Pons (tissue), 1 donor: ENCODE measurements around the gene SIL1.
"Not testable (repeated sequence)": the region's sequence is repeated elsewhere in the genome, so short reads cannot be mapped to it uniquely, and the experiment has no call there.

ENCODE experiments used
- DNase-seq: peaks from one replicate; pipeline ENCODE4 v3.0.0-alpha.2; 2016; ENCODE audit warnings: low spot score

SIL1 gene

GRCh38 chr5:139197710-139198669, at the start of gene SIL1:
Gene SIL1 (minus strand): TSS chr5:139198368. CDS start chr5:139127843, 70,525 bp downstream.
- DNase-seq, result peak; percentile 93

GRCh38 chr5:139246394-139246793, 48.2 kb upstream of the SIL1 start:
- DNase-seq, result no peak

DNA sequence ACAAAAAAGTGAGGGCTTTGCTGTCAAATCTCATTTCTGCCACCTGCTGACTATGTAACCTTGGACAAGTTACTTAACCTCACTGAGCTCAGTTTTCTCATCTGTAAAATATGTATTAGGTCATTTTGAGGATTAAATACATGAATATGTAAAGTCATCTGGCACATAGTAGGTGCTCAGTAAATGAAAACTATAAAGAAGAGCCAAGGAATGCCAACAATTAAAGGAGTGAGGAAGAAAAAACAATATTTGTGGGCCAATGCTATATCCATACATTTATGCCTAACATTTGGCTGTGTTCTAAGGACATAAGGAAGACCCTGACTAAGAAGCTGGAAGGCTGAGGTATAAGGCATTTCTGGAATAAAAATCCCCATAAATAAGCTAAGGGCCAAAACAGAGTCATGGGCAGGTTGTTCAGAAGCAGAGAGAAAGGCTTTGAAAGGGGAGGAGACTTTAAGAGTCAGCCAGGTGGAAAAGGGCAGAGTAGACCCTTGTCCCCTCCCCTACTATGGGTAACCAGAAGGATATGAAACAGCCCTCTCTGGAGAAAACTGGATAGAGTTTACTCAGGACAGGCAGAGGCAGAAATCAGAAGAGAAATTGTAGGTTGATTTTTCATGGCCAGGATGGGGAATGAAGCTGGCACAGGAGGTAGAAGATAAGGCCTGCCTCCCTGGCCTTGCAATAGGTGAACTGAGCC, 47.6 kb upstream of the SIL1 start:
- no peak for DNase-seq

- no peak for DNase-seq
Measured at GRCh38 chr5:139243425-139243970, 45.3 kb upstream of the SIL1 start.

DNA sequence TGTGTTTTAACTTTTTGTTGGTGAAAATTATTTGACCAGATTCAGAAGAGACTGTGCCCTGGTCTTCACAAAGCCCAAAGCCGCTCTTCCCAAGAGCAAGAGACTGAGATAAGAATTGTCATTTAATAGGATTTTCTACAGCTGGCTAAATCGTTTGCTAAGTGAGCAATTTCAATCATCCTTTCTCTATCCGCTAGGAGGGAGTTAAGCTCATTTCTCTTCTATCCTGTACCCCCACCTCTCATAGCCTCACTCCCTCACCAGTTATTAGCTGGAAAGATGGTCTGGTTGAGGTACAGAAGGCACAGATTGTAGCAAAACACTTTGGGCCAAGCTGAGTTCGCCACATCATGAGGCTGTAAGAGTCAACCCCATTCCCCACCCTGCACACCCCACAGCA, 43.0 kb upstream of the SIL1 start:
- DNase-seq, result no peak

DNA sequence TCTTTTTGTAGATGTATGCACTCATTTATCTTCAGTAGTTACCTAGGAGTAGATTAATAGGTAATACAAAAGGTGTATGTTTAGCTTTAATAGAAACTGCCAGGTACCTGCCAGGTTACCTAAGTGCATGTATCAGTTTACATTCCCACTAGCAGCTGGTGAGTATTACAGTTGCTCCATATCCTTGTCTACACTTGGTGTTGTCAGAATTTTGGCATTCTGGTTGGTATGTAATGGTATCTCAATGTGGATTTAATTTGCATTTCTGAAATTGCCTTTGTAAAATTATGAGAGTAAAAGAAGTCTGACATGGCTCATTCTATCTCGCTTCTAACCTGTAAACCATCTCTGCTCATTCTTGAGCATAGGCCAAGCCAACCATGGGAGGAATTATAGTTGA, 38.3 kb upstream of the SIL1 start:
- DNase-seq, result no peak

DNA sequence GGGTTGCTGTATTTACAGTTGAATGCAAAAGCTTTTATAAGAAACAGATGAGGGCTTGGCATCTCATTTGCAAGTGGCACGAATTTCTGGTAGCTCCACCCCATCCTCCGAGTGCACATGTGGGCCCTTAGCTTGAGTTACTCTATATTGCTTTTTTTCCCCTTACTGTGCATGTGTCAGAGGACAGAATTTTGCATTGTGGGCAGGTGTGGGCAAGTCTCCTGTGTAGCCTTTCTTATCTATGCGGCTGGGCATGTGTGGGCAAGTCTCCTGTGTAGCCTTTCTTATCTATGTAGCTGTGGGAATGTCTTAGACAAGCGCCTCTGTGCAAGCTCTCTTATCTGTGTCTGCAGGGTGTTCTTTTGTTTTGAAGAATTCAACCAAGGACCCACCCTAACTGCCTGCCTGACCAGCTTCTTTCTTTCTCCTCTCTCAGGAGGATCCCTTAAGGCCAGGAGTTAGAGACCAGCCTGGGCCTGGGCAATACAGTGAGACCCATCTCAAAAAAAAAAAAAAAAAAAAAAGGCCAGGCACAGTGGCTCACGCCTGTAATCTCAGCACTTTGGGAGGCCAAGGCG, 34.1 kb upstream of the SIL1 start:
- no peak for DNase-seq

DNA sequence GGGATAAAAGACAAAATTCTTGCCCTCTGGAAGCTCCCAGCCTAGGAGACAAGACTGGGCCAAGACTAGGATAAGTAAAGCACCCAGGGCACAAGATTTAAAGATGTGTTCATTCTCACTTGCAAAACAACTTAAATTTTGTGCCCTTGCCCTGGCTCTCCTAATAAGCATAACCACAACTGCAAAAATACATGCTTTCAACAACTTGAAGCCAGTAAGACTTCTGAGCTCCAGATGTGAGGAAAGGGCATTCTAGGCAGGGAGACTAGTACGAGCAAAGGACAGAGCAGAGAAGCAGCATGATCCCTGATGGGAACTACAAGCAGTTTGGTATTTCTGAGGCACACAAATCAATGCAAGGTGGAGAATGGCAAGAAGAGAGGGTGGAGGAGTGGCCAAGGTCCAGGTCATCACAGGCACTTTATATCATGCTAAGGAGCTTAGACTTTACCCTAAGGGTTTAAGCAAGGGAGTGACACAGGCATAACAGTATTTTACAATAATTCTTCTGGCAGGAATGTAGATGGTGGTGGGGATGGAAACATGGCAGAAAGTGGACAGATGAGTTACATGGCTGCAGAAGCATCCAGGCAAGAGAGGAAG, 30.1 kb upstream of the SIL1 start:
- DNase-seq, result no peak

DNA sequence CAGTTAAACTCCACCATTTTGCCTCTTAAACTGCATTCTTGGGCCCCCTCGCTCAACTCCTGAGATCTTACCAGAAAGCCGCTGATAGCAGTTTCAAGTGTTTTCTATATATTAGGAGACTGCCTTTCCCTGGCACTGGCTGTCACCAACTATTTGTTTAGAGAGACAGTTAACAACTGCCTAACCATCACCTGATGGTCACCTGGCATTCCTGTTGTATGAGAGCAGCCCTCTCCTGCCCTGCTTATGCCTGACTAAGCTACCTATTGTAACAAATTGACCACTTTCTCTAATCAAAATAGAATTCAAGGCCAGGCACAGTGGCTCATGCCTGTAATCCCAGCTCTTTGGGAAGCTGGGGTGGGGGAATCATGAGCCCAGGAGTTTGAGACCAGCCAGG, 28.0 kb upstream of the SIL1 start:
- DNase-seq, result no peak

DNA sequence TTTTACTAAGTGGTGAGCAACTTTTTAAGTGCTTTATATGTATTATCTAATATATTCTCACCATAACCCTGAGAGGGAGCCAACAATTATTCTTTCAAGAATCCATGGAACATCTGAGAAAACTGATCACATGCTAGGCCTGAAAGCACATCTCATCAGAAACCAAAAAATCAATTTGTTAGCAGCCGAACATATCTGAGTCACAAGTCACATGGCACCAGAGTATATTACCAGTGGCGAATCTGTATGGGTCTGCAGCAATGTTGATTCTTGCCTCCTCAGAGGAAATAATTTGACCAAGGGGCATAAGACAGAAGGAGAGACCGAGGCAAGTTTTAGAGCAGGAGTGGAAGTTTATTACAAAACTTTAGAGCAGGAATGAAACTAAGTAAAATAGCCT, 25.3 kb upstream of the SIL1 start:
- no peak for DNase-seq

- DNase-seq, result no peak
Measured at GRCh38 chr5:139222346-139222745, 24.2 kb upstream of the SIL1 start.

DNA sequence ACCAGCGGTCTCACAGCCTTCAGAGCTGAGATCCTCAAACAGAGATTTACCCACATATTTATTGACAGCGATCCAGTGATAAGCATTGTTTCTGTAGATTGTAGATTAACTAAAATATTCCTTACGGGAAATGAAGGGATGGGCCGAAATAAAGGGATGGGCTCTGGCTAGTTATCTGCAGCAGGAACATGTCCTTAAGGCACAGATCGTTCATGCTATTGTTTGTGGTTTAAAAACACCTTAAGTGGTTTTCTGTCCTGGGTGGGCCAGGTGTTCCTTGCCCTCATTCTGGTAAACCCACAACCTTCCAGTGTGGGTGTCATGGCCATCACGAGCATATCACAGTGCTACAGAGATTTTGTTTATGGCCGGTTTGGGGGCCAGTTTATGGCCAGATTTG, 19.9 kb upstream of the SIL1 start:
- not testable (repeated sequence) for DNase-seq

DNA sequence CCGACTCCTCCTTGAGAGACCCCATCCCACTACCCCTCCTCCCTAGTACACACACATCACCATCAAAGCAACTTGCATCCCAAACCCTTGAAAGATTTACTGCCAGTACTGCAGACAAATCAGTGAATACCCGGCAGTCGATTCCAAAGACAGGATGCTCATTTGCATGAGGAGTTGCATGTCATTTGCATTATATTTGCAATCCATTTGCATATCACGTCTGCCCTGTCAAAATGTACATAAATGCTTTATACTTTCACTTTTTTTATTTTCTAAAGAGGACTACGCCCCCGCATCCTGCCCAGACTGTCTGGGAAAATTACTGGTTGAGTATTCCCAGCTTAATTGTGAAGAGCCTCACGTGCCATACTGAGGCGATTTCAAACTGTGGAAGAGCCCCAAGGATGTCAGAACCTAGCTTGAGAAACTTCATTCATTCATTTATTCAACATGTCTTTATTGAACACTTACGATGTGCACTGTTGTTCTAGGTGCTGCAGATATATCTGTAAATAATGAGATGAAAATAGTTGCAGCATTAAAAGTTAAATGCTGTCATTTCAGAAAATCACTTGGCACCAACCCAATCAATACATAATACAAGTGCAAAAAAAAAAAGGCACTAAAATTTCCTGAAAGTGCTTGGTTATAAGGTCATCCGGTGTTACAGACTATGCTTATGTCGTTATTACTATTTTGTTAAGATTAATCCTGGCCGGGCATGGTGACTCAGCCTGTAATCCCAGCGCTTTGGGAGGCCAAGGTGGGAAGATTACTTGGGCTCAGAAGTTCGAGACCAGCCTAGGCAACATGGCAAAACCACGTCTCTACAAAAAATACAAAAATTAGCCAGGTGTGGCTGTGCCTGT, 17.2 kb upstream of the SIL1 start:
- no peak for DNase-seq

DNA sequence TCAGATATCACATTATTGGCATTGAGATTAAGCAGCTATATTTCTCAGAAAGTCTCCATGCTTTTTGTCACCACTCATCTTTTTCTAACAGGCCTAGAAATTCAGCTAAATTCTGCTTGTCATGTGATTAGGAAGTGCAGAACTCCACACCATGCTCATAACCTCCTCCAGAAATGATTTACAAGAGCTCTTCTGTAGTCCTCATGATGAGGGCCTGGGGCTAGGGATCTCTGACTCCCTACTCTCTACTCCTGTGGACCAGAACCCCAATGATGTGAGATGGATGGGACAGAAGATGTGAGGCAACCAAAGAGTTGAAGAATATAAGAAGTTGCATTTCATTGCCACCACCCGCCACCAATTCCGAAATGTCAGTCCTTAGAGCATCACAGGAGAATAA, 16.5 kb upstream of the SIL1 start:
- DNase-seq, result no peak

GRCh38 chr5:139212906-139213305, 14.7 kb upstream of the SIL1 start:
- DNase-seq, result no peak

- DNase-seq, result no peak
Measured at GRCh38 chr5:139212486-139212885, 14.3 kb upstream of the SIL1 start.

GRCh38 chr5:139210585-139210984, 12.4 kb upstream of the SIL1 start:
- no peak for DNase-seq

GRCh38 chr5:139207297-139208000, 9.3 kb upstream of the SIL1 start:
- DNase-seq, result no peak

- DNase-seq, result no peak
Measured at GRCh38 chr5:139205586-139205985, 7.4 kb upstream of the SIL1 start.

GRCh38 chr5:139205124-139205523, 7.0 kb upstream of the SIL1 start:
- DNase-seq, result no peak

DNA sequence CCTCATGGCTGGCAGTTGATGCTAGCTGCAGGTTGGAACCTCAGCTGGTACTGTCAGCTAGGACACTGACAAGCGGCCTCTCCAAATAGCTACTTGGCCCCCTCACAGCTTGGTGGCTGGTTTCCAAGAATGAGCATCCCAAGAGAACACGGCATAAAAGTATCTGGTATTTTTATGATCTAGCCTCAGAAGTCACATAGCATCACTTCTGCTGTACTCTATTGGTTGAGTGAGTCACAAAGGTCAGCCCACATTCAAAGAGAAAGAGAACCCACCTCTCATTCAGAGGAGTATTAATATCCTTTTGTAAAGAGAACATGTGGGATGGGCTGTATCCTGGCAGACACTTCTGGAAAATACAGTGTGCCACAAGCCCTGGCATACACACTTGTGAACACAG, 6.0 kb upstream of the SIL1 start:
- no peak for DNase-seq
